DMS53 (cell line): Measurements from ENCODE around the gene C21orf91.
"Not testable (repeated sequence)": the region's sequence is repeated elsewhere in the genome, so short reads cannot be mapped to it uniquely, and the experiment has no call there.

Source experiments
- DNase-seq: peaks from one replicate; lab custom pipeline; 2025; lab: John Stamatoyannopoulos, UW

Gene C21orf91

GRCh38 chr21:17777072-17777765, 41.9 kb downstream of the C21orf91 start:
- DNase-seq = no peak

- DNase-seq = no peak
These were observed 43.6 kb downstream of the C21orf91 start for GRCh38 chr21:17775431-17776126.

- not testable (repeated sequence) for DNase-seq
These were observed 44.1 kb downstream of the C21orf91 start for GRCh38 chr21:17775021-17775420.

GRCh38 chr21:17769447-17769845, 49.7 kb downstream of the C21orf91 start:
- DNase-seq = no peak

- DNase-seq = no peak
These were observed 50.2 kb downstream of the C21orf91 start for GRCh38 chr21:17768840-17769446.

- no peak for DNase-seq
These were observed 53.9 kb downstream of the C21orf91 start for GRCh38 chr21:17765207-17765606.

- no peak for DNase-seq
These were observed 55.7 kb downstream of the C21orf91 start for GRCh38 chr21:17763288-17764037.

GRCh38 chr21:17759511-17760178, 59.5 kb downstream of the C21orf91 start:
- no peak for DNase-seq

- DNase-seq = no peak
These were observed 60.5 kb downstream of the C21orf91 start for GRCh38 chr21:17758683-17759082.

GRCh38 chr21:17757671-17758070, 61.5 kb downstream of the C21orf91 start:
- DNase-seq = no peak

GRCh38 chr21:17753736-17754135, 65.4 kb downstream of the C21orf91 start:
- DNase-seq = no peak

- DNase-seq = no peak
These were observed 67.0 kb downstream of the C21orf91 start for GRCh38 chr21:17752171-17752570.

- no peak for DNase-seq
These were observed 72.2 kb downstream of the C21orf91 start for GRCh38 chr21:17746920-17747319.

GRCh38 chr21:17745086-17745485, 74.1 kb downstream of the C21orf91 start:
- no peak for DNase-seq

- no peak for DNase-seq
These were observed 76.1 kb downstream of the C21orf91 start for GRCh38 chr21:17742940-17743592.

GRCh38 chr21:17742181-17742580, 77.0 kb downstream of the C21orf91 start:
- DNase-seq = peak; percentile 21
